ENCODE measurements around the gene CAMK2D. TPM values are rescaled to one million over a fixed set of nuclear protein-coding genes. Genes with fewer than 3 reads are reported as not detected.
A peak's percentile ranks its signal among the peaks of the same experiment; 100 is the strongest.

CAMK2D gene
- total and polyA plus RNA-seq, 8 donors: 4.0 to 23.1 (median 9.8) TPM

- Histone ChIP-seq H3K4me1 (no peaks in the 10 kb centered on the region), H3K9me3 (no peaks in the 10 kb centered on the region), H3K4me3 (no peak overlapping the region), H3K27me3 (no peaks in the 10 kb centered on the region), H3K27ac (no peak overlapping the region), H3K36me3 (no peaks in the 10 kb centered on the region)
- FAIRE-seq (no peak), DNase-seq (no peak), ATAC-seq (no peak)
- 78 to 81% methylated on average over 2 of the region's 2 CpGs for WGBS, 2 donors
- intact Hi-C loops (cut with DNase I): no loop called here
- TF ChIP-seq CTCF (IDR thresholded peaks at IDR 0.05): no peak
These were observed 21.8 kb upstream of the CAMK2D start for GRCh38 chr4:113783289-113783688.

GRCh38 chr4:113781439-113782040 is 20.0 kb upstream of the CAMK2D start:
- no peak for DNase-seq
- Histone ChIP-seq H3K27ac (no peak overlapping the region), H3K27me3 (no peaks in the 10 kb centered on the region), H3K4me3 (no peak overlapping the region), H3K36me3 (no peaks in the 10 kb centered on the region), H3K9me3 (no peaks in the 10 kb centered on the region), H3K4me1 (no peaks in the 10 kb centered on the region)
- WGBS, 2 donors: 4% methylated on average over 2 of the region's 2 CpGs
- intact Hi-C loops (cut with DNase I): no loop called here
- TF ChIP-seq CTCF (IDR thresholded peaks at IDR 0.05): peak; percentile 23 to 60 (median 46)
- peak; percentile 95 for FAIRE-seq
- ATAC-seq: peak in 3 of 4 donors; percentile 41 to 58 (median 53)

- no peaks in the 10 kb centered on the region for H3K36me3 ChIP-seq
- H3K9me3 ChIP-seq: no peaks in the 10 kb centered on the region
- H3K4me1 ChIP-seq: no peaks in the 10 kb centered on the region
- FAIRE-seq: no peak
- no peaks in the 10 kb centered on the region for H3K27me3 ChIP-seq
- intact Hi-C loops (cut with DNase I): no loop called here
- H3K4me3 ChIP-seq: no peak overlapping the region
- no peak overlapping the region for H3K27ac ChIP-seq
- DNase-seq: no peak
- 87 to 95% methylated on average over 11 of the region's 11 CpGs for WGBS, 2 donors
- TF ChIP-seq CTCF (IDR thresholded peaks at IDR 0.05): no peak
- no peak for ATAC-seq
These were observed 15.1 kb upstream of the CAMK2D start for GRCh38 chr4:113776679-113777078.

GRCh38 chr4:113776016-113776415 is 14.5 kb upstream of the CAMK2D start:
- H3K4me1 ChIP-seq: no peaks in the 10 kb centered on the region
- TF ChIP-seq CTCF (IDR thresholded peaks at IDR 0.05): no peak
- no peak for DNase-seq
- intact Hi-C loops (cut with DNase I): no loop called here
- no peak for ATAC-seq
- WGBS, 2 donors: 66 to 74% methylated on average over 4 of the region's 4 CpGs
- H3K4me3 ChIP-seq: no peak overlapping the region
- no peaks in the 10 kb centered on the region for H3K36me3 ChIP-seq
- no peaks in the 10 kb centered on the region for H3K9me3 ChIP-seq
- FAIRE-seq: no peak
- no peaks in the 10 kb centered on the region for H3K27me3 ChIP-seq
- no peak overlapping the region for H3K27ac ChIP-seq

GRCh38 chr4:113773756-113774155 is 12.2 kb upstream of the CAMK2D start:
- DNase-seq (no peak), ATAC-seq (no peak), FAIRE-seq (no peak)
- Histone ChIP-seq H3K36me3 (no peaks in the 10 kb centered on the region), H3K9me3 (no peaks in the 10 kb centered on the region), H3K27me3 (no peaks in the 10 kb centered on the region), H3K27ac (no peak overlapping the region), H3K4me1 (no peaks in the 10 kb centered on the region), H3K4me3 (no peak overlapping the region)
- TF ChIP-seq CTCF (IDR thresholded peaks at IDR 0.05): no peak
- WGBS, 2 donors: 69 to 77% methylated on average over 3 of the region's 3 CpGs
- intact Hi-C loops (cut with DNase I): no loop called here
